ENCODE data around the gene ATP6V1G2.

DNA sequence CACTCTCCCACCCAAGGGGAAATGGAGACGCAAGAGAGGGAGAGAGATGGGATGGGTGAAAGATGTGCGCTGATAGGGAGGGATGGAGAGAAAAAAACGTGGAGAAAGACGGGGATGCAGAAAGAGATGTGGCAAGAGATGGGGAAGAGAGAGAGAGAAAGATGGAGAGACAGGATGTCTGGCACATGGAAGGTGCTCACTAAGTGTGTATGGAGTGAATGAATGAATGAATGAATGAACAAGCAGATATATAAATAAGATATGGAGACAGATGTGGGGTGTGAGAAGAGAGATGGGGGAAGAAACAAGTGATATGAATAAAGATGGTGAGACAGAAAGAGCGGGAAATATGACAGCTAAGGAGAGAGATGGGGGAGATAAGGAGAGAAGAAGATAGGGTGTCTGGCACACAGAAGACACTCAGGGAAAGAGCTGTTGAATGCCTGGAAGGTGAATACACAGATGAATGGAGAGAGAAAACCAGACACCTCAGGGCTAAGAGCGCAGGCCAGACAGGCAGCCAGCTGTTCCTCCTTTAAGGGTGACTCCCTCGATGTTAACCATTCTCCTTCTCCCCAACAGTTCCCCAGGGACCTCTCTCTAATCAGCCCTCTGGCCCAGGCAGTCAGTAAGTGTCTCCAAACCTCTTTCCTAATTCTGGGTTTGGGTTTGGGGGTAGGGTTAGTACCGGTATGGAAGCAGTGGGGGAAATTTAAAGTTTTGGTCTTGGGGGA is 29.7 kb upstream of the ATP6V1G2 start:
- TF ChIP-seq POLR2A (IDR thresholded peaks at IDR 0.05; ENCODE audit: low read depth, low read length), result no peak
- TF ChIP-seq TAF1 (IDR thresholded peaks at IDR 0.05; ENCODE audit: borderline replicate concordance, low read depth, low read length), result no peak
- no peak for TF ChIP-seq POLR2AphosphoS5 (IDR thresholded peaks at IDR 0.05; ENCODE audit: low read depth, low read length)

Data from GM12892 (cell line).